K562 (cell line): ENCODE measurements around the gene ISG20L2. TPM values are rescaled to one million over a fixed set of nuclear protein-coding genes. Genes with fewer than 3 reads are reported as not detected.

Experiments
- ATAC-seq: fragments of 200-7000 bp; cut with Tn5 transposase; 3 replicates; pipeline ENCODE4 v1.9.1; 2020; ENCODE audit warnings: moderate library complexity
- BruUV-seq: library from RNA; stranded (reverse); fragments of 400-500 nt; replicated peaks from 2 replicates; lab custom pipeline; 2021; lab: Mats Ljungman, UMichigan
- CTCF ChIA-PET: fragments of 300-600 bp; formaldehyde crosslinking; extraction: SDS; loops from one replicate; lab custom pipeline; 2021; ENCODE audit warnings: low intra/inter-chr PET ratio; lab: Yijun Ruan, JAX
- POLR2A ChIA-PET: fragments of 300-600, 350-650 bp; sonication (Branson Sonifier 250); formaldehyde crosslinking; extraction: SDS; loops from one replicate; lab custom pipeline; 2021; ENCODE audit warnings: antibody characterized with exemption, inconsistent platforms; lab: Yijun Ruan, JAX
- DNase-seq, 4 experiments: peaks; one replicate each; pipeline versions ENCODE4 v3.0.0 to v3.0.0-alpha.2; 2011 to 2018; ENCODE audit warnings: low spot score in 3 of 4, mixed read lengths in 3 of 4; ENCODE audit errors: extremely low read depth in 1 of 4
- FAIRE-seq: peaks from 2 replicates; lab custom pipeline; 2011; peaks lifted over from hg19 to GRCh38; lab: Jason Lieb, UNC
- H2AFZ ChIP-seq: 2 replicates; pipeline ENCODE4 v1.6.0; 2011; ENCODE audit warnings: low read depth, low read length, control low read depth, inconsistent platforms
- H3K27ac ChIP-seq: fragments of 200-600 bp; 3 replicates; pipeline ENCODE4 v1.8.0; 2011; ENCODE audit warnings: low read depth, mild to moderate bottlenecking, control low read depth, inconsistent platforms, low read length, moderate library complexity, mixed read lengths; ENCODE audit errors: extremely low read depth
- H3K27me3 ChIP-seq, 2 experiments: fragments of 300-600 bp in 1 of 2; 2 replicates in 1 of 2; 3 replicates in 1 of 2; pipeline versions ENCODE4 v1.6.0 to v1.8.0; 2011; ENCODE audit warnings: inconsistent platforms in 2 of 2, low read length in 2 of 2, mild to moderate bottlenecking in 1 of 2, mixed read lengths in 1 of 2, moderate library complexity in 1 of 2; ENCODE audit not compliant: control insufficient read depth in 2 of 2, insufficient read depth in 2 of 2
- H3K36me3 ChIP-seq: fragments of 300-600 bp; 3 replicates; pipeline ENCODE4 v1.8.0; 2011; ENCODE audit warnings: mild to moderate bottlenecking, low read length, inconsistent platforms; ENCODE audit not compliant: control insufficient read depth, insufficient read depth
- H3K4me1 ChIP-seq, 2 experiments: fragments of 200-600 bp in 1 of 2; replicated peaks in 1 of 2; 2 replicates in 1 of 2; 3 replicates in 1 of 2; pipeline versions ENCODE4 v1.5.1 to v1.8.0; 2011; ENCODE audit warnings: inconsistent platforms in 2 of 2, low read length in 2 of 2, mild to moderate bottlenecking in 1 of 2, mixed read lengths in 1 of 2, moderate library complexity in 1 of 2; ENCODE audit not compliant: control insufficient read depth in 2 of 2, insufficient read depth in 2 of 2
- H3K4me2 ChIP-seq: 2 replicates; pipeline ENCODE4 v1.6.1; 2011; ENCODE audit warnings: low read length, control low read depth, inconsistent platforms, mixed read lengths; ENCODE audit not compliant: insufficient read depth
- H3K4me3 ChIP-seq: fragments of 200-600 bp; sonication (generic), shearing (Covaris generic); 2 replicates; pipeline ENCODE4 v1.5.1; 2016; ENCODE audit warnings: control low read depth, inconsistent platforms
- H3K79me2 ChIP-seq: fragments of 200-600 bp; 3 replicates; pipeline ENCODE4 v1.8.0; 2011; ENCODE audit warnings: low read length, inconsistent platforms; ENCODE audit not compliant: control insufficient read depth, insufficient read depth
- H3K9ac ChIP-seq, 2 experiments: 2 replicates each; pipeline versions ENCODE4 v1.6.0 to v1.6.1; 2011; ENCODE audit warnings: low read depth in 2 of 2, low read length in 2 of 2, control low read depth in 1 of 2, inconsistent platforms in 1 of 2, mild to moderate bottlenecking in 1 of 2, mixed read lengths in 1 of 2; ENCODE audit not compliant: insufficient read depth in 1 of 2
- H3K9me1 ChIP-seq: one replicate; pipeline ENCODE4 v1.6.0; 2011; ENCODE audit warnings: inconsistent platforms, mild to moderate bottlenecking, low read length, moderate library complexity; ENCODE audit not compliant: control insufficient read depth, insufficient read depth
- H3K9me3 ChIP-seq: replicated peaks from 2 replicates; pipeline ENCODE4 v1.5.1; 2011; ENCODE audit warnings: low read depth, low read length, inconsistent platforms; ENCODE audit not compliant: control insufficient read depth, insufficient read depth
- H4K20me1 ChIP-seq: replicated peaks from 2 replicates; pipeline ENCODE4 v1.6.1; 2011; ENCODE audit warnings: low read length, inconsistent platforms, mixed read lengths; ENCODE audit not compliant: control insufficient read depth, insufficient read depth
- ADNP ChIP-seq: fragments of 200-800 bp; sonication (Bioruptor generic); IDR thresholded peaks from 2 replicates; pipeline ENCODE4 v1.6.1; 2016; ENCODE audit warnings: missing genetic modification characterization, missing compliant biosample characterization
- BCOR ChIP-seq: fragments of 450-650 bp; IDR thresholded peaks from 2 replicates; pipeline ENCODE4 v1.6.1; 2016
- KDM1A ChIP-seq, 2 experiments: fragments of 450-650 bp; IDR thresholded peaks; 2 replicates each; pipeline ENCODE4 v1.6.1; 2016; ENCODE audit warnings: mild to moderate bottlenecking in 2 of 2
- MAFK ChIP-seq: IDR thresholded peaks from 2 replicates; pipeline ENCODE4 v1.6.1; 2011; ENCODE audit warnings: low read length, improper control_type of control experiment
- MAZ ChIP-seq, 2 experiments: fragments of 450-650 bp in 1 of 2; sonication (generic) in 1 of 2; formaldehyde crosslinking; IDR thresholded peaks in 1 of 2; conservative IDR thresholded peaks in 1 of 2; 2 replicates each; pipeline versions ENCODE4 v1.4.0 to v1.5.0; 2020; ENCODE audit warnings: mild to moderate bottlenecking in 1 of 2, missing genetic modification reagents in 1 of 2
- RBM25 ChIP-seq: fragments of 200-400 bp; formaldehyde crosslinking; IDR thresholded peaks from 2 replicates; pipeline ENCODE4 v1.6.1; 2018; ENCODE audit warnings: low read length, low read depth, moderate library complexity; ENCODE audit not compliant: severe bottlenecking
- RCOR1 ChIP-seq, 2 experiments: IDR thresholded peaks; 2 replicates each; pipeline ENCODE4 v1.6.1; 2012; ENCODE audit warnings: low read depth in 2 of 2, low read length in 2 of 2, borderline replicate concordance in 1 of 2, improper control_type of control experiment in 1 of 2
- ZBTB17 ChIP-seq: fragments of 450-650 bp; formaldehyde crosslinking; IDR thresholded peaks from 2 replicates; pipeline ENCODE4 v1.4.0; 2020; ENCODE audit warnings: mild to moderate bottlenecking
- ZFP36 ChIP-seq: fragments of 150-350 bp; IDR thresholded peaks from 2 replicates; pipeline ENCODE4 v1.6.1; 2018; ENCODE audit warnings: low read length, low read depth; ENCODE audit not compliant: partially characterized antibody
- ZNF347 ChIP-seq: fragments of 450-650 bp; formaldehyde crosslinking; IDR thresholded peaks from 2 replicates; pipeline ENCODE4 v1.4.0; 2020; ENCODE audit warnings: low read depth, mild to moderate bottlenecking, moderate library complexity
- WGBS: fragments of 100-300 bp; shearing (Covaris generic); methylation state at CpG from one replicate; pipeline ENCODE4 v1.1.6; 2016; ENCODE audit warnings: low coverage, mixed read lengths; ENCODE audit not compliant: insufficient coverage; ENCODE audit errors: missing lambda C conversion rate; 5-methylcytosine and 5-hydroxymethylcytosine counted together
- in situ Hi-C: fragments of 300-500 bp; cut with MboI; formaldehyde crosslinking; loops from 4 replicates; pipeline ENCODE4 v1.15.0; 2018; ENCODE audit warnings: inconsistent platforms, mixed read lengths
- intact Hi-C: fragments of 100-400 bp; cut with micrococcal nuclease; formaldehyde crosslinking; loops from 2 replicates; pipeline ENCODE4 v1.14.2; 2022
- polyA plus RNA-seq, 8 experiments: library from polyadenylated mRNA; depleted of rRNA in 4 of 8; stranded (reverse) in 5 of 8; unstranded in 3 of 8; fragments of >200 nt; fragmentation: Nextera tagmentation in 2 of 8; fragmentation: Illumina TruSeq in 1 of 8; extraction: Ambion mirVana in 2 of 8; extraction: Trizol in 1 of 8; gene quantifications; 2 replicates each; pipeline versions ENCODE4 v1.2.1 to v1.2.3, GENCODE V29; 2011 to 2014; ENCODE audit warnings: inconsistent platforms in 1 of 8, missing spikeins in 1 of 8
- total RNA-seq, 7 experiments: library from RNA; depleted of rRNA in 6 of 7; stranded (reverse); fragments of >200 nt in 6 of 7; fragmentation: Illumina TruSeq in 2 of 7; extraction: Trizol in 2 of 7; gene quantifications; 2 replicates each; pipeline versions ENCODE4 v1.2.1 to v1.2.3, GENCODE V29; 2011 to 2021; ENCODE audit warnings: low replicate concordance in 1 of 7
- TF ChIP-seq, protein P1 (sequence below): fragments of 450-650 bp; formaldehyde crosslinking; IDR thresholded peaks from 2 replicates; pipeline ENCODE4 v1.4.0; 2020; ENCODE audit warnings: mild to moderate bottlenecking
- TF ChIP-seq, protein P2 (sequence below): IDR thresholded peaks from 2 replicates; pipeline ENCODE4 v1.6.1; 2014; ENCODE audit warnings: antibody characterized with exemption

ISG20L2 gene
- total and polyA plus RNA-seq, 9 of the 15 experiments (the other 6 are each of a cell fraction or from before 2014, with no cell fraction given) = 21.3 to 130 (median 50.3) TPM

DNA sequence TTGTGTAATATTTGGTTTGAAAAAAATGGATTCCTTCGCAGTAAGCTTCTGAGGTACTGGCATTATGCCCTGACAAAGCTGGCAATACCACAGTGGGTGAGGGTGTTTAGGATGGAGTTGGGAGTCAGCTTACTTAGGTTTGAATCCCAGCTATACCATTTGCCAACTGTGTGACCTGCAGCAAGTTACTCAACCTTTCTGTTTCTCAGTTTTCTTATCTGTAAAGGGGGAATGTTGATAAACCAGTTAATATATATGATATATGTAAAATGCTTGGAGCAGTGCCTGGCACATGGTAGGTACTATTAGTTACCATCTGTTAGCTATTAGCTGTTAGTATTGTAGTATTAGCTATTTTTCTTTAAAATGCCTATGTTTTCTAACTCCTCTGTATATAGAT, 27.8 kb upstream of the ISG20L2 start:
- Histone ChIP-seq H3K79me2 (peaks cover 34% of the 10 kb centered on the region), H3K9ac (no peak overlapping the region), H3K27me3 (no peaks in the 10 kb centered on the region), H3K27ac (no peak overlapping the region), H2AFZ (no peak overlapping the region), H3K9me3 (no peaks in the 10 kb centered on the region), H3K4me2 (no peak overlapping the region)
- BruUV-seq = no TSS peak
- 86% methylated on average over 1 of the region's 1 CpG for whole genome bisulfite sequencing
- intact Hi-C loops = no loop called here
- in situ Hi-C loops = no loop called here
- 0 out of 2 replicates have a peak, but pooled peaks have one; percentile 36 for TF ChIP-seq ADNP (tag)
- TF ChIP-seq MAFK = no peak
- TF ChIP-seq ZNF347 = no peak
- 0 out of 4 replicates have a peak, but pooled peaks of 1 of the 2 experiments have one; percentile 23 for TF ChIP-seq MAZ (CRISPR knock-in tag; conservative IDR thresholded peaks at IDR 0.05 in 1 of 2, IDR thresholded peaks at IDR 0.05 in 1 of 2)
- TF ChIP-seq, protein P1, sequence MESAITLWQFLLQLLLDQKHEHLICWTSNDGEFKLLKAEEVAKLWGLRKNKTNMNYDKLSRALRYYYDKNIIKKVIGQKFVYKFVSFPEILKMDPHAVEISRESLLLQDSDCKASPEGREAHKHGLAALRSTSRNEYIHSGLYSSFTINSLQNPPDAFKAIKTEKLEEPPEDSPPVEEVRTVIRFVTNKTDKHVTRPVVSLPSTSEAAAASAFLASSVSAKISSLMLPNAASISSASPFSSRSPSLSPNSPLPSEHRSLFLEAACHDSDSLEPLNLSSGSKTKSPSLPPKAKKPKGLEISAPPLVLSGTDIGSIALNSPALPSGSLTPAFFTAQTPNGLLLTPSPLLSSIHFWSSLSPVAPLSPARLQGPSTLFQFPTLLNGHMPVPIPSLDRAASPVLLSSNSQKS (CRISPR knock-in tag) = no peak
- TF ChIP-seq, protein P2, sequence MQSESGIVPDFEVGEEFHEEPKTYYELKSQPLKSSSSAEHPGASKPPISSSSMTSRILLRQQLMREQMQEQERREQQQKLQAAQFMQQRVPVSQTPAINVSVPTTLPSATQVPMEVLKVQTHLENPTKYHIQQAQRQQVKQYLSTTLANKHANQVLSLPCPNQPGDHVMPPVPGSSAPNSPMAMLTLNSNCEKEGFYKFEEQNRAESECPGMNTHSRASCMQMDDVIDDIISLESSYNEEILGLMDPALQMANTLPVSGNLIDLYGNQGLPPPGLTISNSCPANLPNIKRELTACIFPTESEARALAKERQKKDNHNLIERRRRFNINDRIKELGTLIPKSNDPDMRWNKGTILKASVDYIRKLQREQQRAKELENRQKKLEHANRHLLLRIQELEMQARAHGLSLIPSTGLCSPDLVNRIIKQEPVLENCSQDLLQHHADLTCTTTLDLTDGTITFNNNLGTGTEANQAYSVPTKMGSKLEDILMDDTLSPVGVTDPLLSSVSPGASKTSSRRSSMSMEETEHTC = no peak
- TF ChIP-seq KDM1A (IDR thresholded peaks at IDR 0.05) = peak in 1 of 2 experiments; percentile 57; a peak in 1 of 4 replicates
- TF ChIP-seq BCOR = peak; percentile 84; the same call in 1 of the 2 replicates
- peak; percentile 58 for TF ChIP-seq ZFP36
- TF ChIP-seq RBM25 = peak; percentile 95
- TF ChIP-seq ZBTB17 = no peak
- peak in 1 of 2 experiments; percentile 58; a peak in 2 of 4 replicates for TF ChIP-seq RCOR1 (IDR thresholded peaks at IDR 0.05; ENCODE audit: borderline replicate concordance in 1 of 2, low read depth in 2 of 2, low read length in 2 of 2)
- TF ChIP-seq, all 486 proteins: peak for 7
- POLR2A ChIA-PET = interaction anchor here (0.9 to 4.6 kb wide), 5 partner anchors 10 to 67 kb away, joined by 3 to 27 read pairs (median 4); partner anchors contain the start of genes ISG20L2, METTL25B, MRPL24 and PRCC
- Histone ChIP-seq H3K36me3 (no peaks in the 10 kb centered on the region), H4K20me1 (no peaks in the 10 kb centered on the region), H3K9me1 (no peaks in the 10 kb centered on the region), H3K4me3 (no peak overlapping the region), H3K4me1 (peaks cover 40 to 42% of the 10 kb centered on the region in 2 experiments; a peak in 4 of 5 replicates)
- FAIRE-seq (no peak), ATAC-seq (no peak), DNase-seq (no peak)
- CTCF ChIA-PET = no interaction called here
